Neural cell (in vitro differentiated cells): ENCODE measurements around the gene MRPL23. TPM values are rescaled to one million over a fixed set of nuclear protein-coding genes. Genes with fewer than 3 reads are reported as not detected.

Experiments
- H2AFZ ChIP-seq: fragments of 200-600, 300-800 bp; sonication (generic), shearing (Covaris generic); 2 replicates; pipeline ENCODE4 v1.6.0; 2014; ENCODE audit warnings: low read depth, mild to moderate bottlenecking, antibody characterized with exemption, low read length, moderate library complexity
- H3F3A ChIP-seq: fragments of 200-600 bp; shearing (Covaris generic); 2 replicates; pipeline ENCODE4 v1.6.1; 2016; ENCODE audit warnings: mild to moderate bottlenecking, moderate library complexity, mixed read lengths, antibody characterized with exemption, low read length; ENCODE audit not compliant: insufficient read depth, poor library complexity, severe bottlenecking
- H3K27ac ChIP-seq: fragments of 200-600, 300-800 bp; sonication (generic), shearing (Covaris generic); 2 replicates; pipeline ENCODE4 v1.5.1; 2014; ENCODE audit warnings: mild to moderate bottlenecking, low read length, moderate library complexity
- H3K27me3 ChIP-seq: fragments of 300-800, 200-600 bp; sonication (generic), shearing (Covaris generic); 2 replicates; pipeline ENCODE4 v1.6.0; 2014; ENCODE audit warnings: mild to moderate bottlenecking, low read depth, low read length, moderate library complexity; ENCODE audit not compliant: insufficient read depth
- H3K36me3 ChIP-seq: fragments of 300-800, 200-600 bp; sonication (generic), shearing (Covaris generic); 2 replicates; pipeline ENCODE4 v1.5.1; 2014; ENCODE audit warnings: mild to moderate bottlenecking, antibody characterized with exemption, low read length, moderate library complexity; ENCODE audit not compliant: insufficient read depth
- H3K4me2 ChIP-seq: fragments of 300-800, 200-600 bp; sonication (generic), shearing (Covaris generic); 2 replicates; pipeline ENCODE4 v1.6.0; 2014; ENCODE audit warnings: mild to moderate bottlenecking, low read length
- H3K4me3 ChIP-seq: fragments of 300-800, 200-600 bp; sonication (generic), shearing (Covaris generic); 2 replicates; pipeline ENCODE4 v1.5.1; 2014; ENCODE audit warnings: mild to moderate bottlenecking, low read length, moderate library complexity
- H3K79me2 ChIP-seq: fragments of 200-600 bp; shearing (Covaris generic); replicated peaks from 2 replicates; pipeline ENCODE4 v1.6.0; 2014; ENCODE audit warnings: mild to moderate bottlenecking, low read length, moderate library complexity; ENCODE audit not compliant: insufficient read depth
- H3K9ac ChIP-seq: fragments of 300-800, 200-600 bp; sonication (generic), shearing (Covaris generic); 2 replicates; pipeline ENCODE4 v1.6.1; 2016; ENCODE audit warnings: mild to moderate bottlenecking, low read length, mixed read lengths
- H3K9me2 ChIP-seq: fragments of 200-600 bp; shearing (Covaris generic); 2 replicates; pipeline ENCODE4 v1.6.1; 2016; ENCODE audit warnings: mild to moderate bottlenecking, low read length, mixed read lengths; ENCODE audit not compliant: insufficient read depth
- H3K9me3 ChIP-seq: fragments of 200-600, 300-800 bp; sonication (generic), shearing (Covaris generic); 2 replicates; pipeline ENCODE4 v1.6.1; 2016; ENCODE audit warnings: mild to moderate bottlenecking, mixed run types, low read length, moderate library complexity, mixed read lengths
- H4K20me1 ChIP-seq: fragments of 200-600 bp; shearing (Covaris generic); 2 replicates; pipeline ENCODE4 v1.6.1; 2016; ENCODE audit warnings: mild to moderate bottlenecking, mixed run types; ENCODE audit not compliant: insufficient read depth
- EP300 ChIP-seq: fragments of 450-650 bp; conservative IDR thresholded peaks from 2 replicates; pipeline ENCODE4 v1.6.1; 2014; ENCODE audit warnings: antibody characterized with exemption, mild to moderate bottlenecking, moderate library complexity; ENCODE audit not compliant: poor library complexity, severe bottlenecking
- EZH2 ChIP-seq: fragments of 200-600, 300-800 bp; shearing (Covaris generic), sonication (generic); IDR thresholded peaks from 2 replicates; pipeline ENCODE4 v1.6.1; 2014; ENCODE audit warnings: antibody characterized with exemption, low read length, borderline replicate concordance, mild to moderate bottlenecking; ENCODE audit not compliant: insufficient read depth, poor library complexity, severe bottlenecking
- MXI1 ChIP-seq: fragments of 450-650 bp; conservative IDR thresholded peaks from 2 replicates; pipeline ENCODE4 v1.6.1; 2014; ENCODE audit warnings: antibody characterized with exemption, mild to moderate bottlenecking; ENCODE audit not compliant: poor library complexity, severe bottlenecking
- POLR2AphosphoS5 ChIP-seq: IDR thresholded peaks from 2 replicates; pipeline ENCODE4 v1.6.1; 2012
- RAD21 ChIP-seq: fragments of 450-650 bp; conservative IDR thresholded peaks from 2 replicates; pipeline ENCODE4 v1.6.1; 2014; ENCODE audit warnings: antibody characterized with exemption, mild to moderate bottlenecking, moderate library complexity
- REST ChIP-seq: IDR thresholded peaks from 2 replicates; pipeline ENCODE4 v1.6.1; 2012; ENCODE audit warnings: borderline replicate concordance
- SMC3 ChIP-seq: fragments of 450-650 bp; conservative IDR thresholded peaks from 2 replicates; pipeline ENCODE4 v1.6.1; 2014; ENCODE audit warnings: antibody characterized with exemption, mild to moderate bottlenecking, moderate library complexity; ENCODE audit not compliant: poor library complexity
- TAF1 ChIP-seq: IDR thresholded peaks from 2 replicates; pipeline ENCODE4 v1.6.1; 2012; ENCODE audit warnings: low read depth
- polyA plus RNA-seq: library from polyadenylated mRNA; depleted of rRNA; stranded (reverse); fragments of >200 nt; gene quantifications from 2 replicates; pipeline ENCODE4 v1.2.3, GENCODE V29; 2014
- TF ChIP-seq, protein P1 (sequence below): fragments of 450-650 bp; IDR thresholded peaks from 2 replicates; pipeline ENCODE4 v1.5.1; 2014; ENCODE audit warnings: antibody characterized with exemption, mild to moderate bottlenecking, moderate library complexity; ENCODE audit not compliant: poor library complexity, severe bottlenecking

Gene MRPL23
- polyA plus RNA-seq, 1 donor from 2014 or later, result 154 TPM

DNA sequence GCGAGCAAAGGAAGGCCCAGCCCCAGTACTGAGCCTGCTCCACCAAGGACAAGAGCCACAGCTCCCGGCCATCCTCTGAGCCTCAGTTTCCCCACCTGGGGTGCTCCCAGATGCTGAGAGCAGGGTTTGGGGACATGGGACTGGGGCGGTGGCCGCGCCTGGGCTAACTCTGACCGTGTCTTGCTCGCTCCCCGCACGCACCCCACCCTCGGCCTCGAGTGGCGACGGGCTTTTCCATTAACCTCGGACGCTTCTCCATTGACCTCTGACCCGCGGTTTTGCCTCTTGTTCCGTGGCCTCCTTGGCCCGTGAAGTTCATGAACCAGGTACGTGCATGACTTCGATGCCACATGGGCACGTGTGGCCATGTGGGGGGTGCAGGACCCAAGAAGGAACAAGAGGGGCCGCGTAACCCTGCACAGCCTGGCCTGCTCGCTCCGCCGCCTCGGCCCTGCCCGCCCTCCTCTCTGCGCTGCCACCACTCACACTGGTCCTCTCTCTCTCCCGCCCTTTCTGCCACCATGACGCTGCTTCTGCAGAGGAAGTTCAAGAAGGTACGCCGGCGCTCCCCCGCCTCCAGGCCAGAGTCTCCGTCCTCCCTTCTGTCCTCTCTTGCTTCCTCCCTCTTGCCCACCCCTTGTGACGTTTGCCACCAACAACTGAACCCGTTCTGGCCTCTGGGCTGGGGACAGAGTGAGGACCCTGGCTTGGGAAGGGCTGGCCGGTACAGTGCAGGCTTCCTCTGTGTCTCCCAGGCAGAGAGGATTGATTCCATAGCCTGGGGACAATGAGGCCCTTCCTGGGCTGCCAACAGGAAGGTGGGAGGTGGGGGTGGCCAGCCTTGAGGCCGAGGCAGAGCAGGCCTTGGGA, 20.7 kb upstream of the MRPL23 start:
- no peak overlapping the region for H3K9ac ChIP-seq
- H4K20me1 ChIP-seq, result no peaks in the 10 kb centered on the region
- no peak overlapping the region for H3K27ac ChIP-seq
- no peaks in the 10 kb centered on the region for H3K9me2 ChIP-seq
- H3K9me3 ChIP-seq, result no peaks in the 10 kb centered on the region
- H3K36me3 ChIP-seq, result no peaks in the 10 kb centered on the region
- H3K27me3 ChIP-seq, result no peaks in the 10 kb centered on the region
- TF ChIP-seq RAD21 (no peak), MXI1 (no peak), TAF1 (no peak), REST (no peak), EP300 (no peak), SMC3 (no peak), EZH2 (no peak), POLR2AphosphoS5 (no peak)
- TF ChIP-seq, protein P1, sequence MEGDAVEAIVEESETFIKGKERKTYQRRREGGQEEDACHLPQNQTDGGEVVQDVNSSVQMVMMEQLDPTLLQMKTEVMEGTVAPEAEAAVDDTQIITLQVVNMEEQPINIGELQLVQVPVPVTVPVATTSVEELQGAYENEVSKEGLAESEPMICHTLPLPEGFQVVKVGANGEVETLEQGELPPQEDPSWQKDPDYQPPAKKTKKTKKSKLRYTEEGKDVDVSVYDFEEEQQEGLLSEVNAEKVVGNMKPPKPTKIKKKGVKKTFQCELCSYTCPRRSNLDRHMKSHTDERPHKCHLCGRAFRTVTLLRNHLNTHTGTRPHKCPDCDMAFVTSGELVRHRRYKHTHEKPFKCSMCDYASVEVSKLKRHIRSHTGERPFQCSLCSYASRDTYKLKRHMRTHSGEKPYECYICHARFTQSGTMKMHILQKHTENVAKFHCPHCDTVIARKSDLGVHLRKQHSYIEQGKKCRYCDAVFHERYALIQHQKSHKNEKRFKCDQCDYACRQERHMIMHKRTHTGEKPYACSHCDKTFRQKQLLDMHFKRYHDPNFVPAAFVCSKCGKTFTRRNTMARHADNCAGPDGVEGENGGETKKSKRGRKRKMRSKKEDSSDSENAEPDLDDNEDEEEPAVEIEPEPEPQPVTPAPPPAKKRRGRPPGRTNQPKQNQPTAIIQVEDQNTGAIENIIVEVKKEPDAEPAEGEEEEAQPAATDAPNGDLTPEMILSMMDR, result no peak
- no peak overlapping the region for H3K4me3 ChIP-seq
- no peaks in the 10 kb centered on the region for H3K79me2 ChIP-seq
- no peak overlapping the region for H3K4me2 ChIP-seq
- no peak overlapping the region for H2AFZ ChIP-seq
- no peaks in the 10 kb centered on the region for H3F3A ChIP-seq

DNA sequence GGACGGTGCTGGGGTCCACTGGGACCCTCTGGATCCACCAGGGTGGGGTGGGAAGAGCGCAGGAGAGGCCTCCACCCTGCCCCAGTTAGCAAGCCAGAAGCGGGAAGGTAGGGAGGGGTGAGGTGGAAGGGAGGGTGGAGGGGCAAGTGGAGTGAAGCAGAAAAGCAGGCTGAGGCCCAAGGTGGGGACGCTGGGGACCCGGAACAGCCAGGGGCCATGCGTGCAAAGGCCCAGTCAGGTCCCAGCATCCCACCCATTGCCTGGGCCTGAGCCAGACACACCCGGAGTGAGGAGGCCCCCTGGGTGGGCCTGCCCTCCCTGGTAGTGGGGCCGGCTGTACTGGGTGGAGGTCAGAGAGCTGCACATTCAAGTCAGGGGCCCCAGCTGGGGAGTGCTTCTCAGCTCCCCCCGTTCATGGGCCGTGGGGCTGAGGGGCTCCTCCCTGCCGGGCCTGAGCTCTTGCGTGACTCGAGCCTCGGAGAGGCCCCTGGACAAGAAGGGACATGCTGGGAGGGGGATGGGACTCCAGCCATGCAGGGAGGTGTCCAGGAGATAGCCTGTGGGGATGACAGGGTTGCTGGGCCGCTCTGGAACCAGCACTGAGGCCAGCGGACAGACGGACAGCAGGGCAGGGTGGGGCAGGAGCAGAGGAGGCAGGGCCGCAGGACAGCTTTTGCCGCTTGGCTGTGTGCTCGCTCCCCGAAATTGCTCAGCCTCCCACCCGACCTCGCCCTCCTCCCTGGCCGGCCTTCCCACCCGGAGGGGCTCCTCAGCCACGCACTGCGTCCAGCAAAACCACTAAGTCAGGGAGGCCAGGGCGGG, 19.9 kb upstream of the MRPL23 start:
- no peak overlapping the region for H3K4me2 ChIP-seq
- no peaks in the 10 kb centered on the region for H3K27me3 ChIP-seq
- H3K79me2 ChIP-seq, result no peaks in the 10 kb centered on the region
- H3K9me3 ChIP-seq, result no peaks in the 10 kb centered on the region
- no peak overlapping the region for H3K4me3 ChIP-seq
- no peaks in the 10 kb centered on the region for H3K9me2 ChIP-seq
- TF ChIP-seq MXI1 (no peak), POLR2AphosphoS5 (no peak), EZH2 (no peak), RAD21 (no peak), TAF1 (no peak), EP300 (no peak), REST (no peak), SMC3 (no peak)
- TF ChIP-seq, protein P1, result no peak
- H3K9ac ChIP-seq, result no peak overlapping the region
- no peaks in the 10 kb centered on the region for H3K36me3 ChIP-seq
- no peak overlapping the region for H2AFZ ChIP-seq
- no peak overlapping the region for H3K27ac ChIP-seq
- H4K20me1 ChIP-seq, result no peaks in the 10 kb centered on the region
- H3F3A ChIP-seq, result no peaks in the 10 kb centered on the region
